ENCODE data around the gene VPS4B. TPM values are rescaled to one million over a fixed set of nuclear protein-coding genes. Genes with fewer than 3 reads are reported as not detected.
"Not testable (repeated sequence)": the region's sequence is repeated elsewhere in the genome, so short reads cannot be mapped to it uniquely, and the experiment has no call there.

The VPS4B gene
- 16.4 and 18.8 TPM in 2 replicates for total RNA-seq (2014; rRNA removed; shearing (Covaris generic); ENCODE audit: low replicate concordance)

DNA sequence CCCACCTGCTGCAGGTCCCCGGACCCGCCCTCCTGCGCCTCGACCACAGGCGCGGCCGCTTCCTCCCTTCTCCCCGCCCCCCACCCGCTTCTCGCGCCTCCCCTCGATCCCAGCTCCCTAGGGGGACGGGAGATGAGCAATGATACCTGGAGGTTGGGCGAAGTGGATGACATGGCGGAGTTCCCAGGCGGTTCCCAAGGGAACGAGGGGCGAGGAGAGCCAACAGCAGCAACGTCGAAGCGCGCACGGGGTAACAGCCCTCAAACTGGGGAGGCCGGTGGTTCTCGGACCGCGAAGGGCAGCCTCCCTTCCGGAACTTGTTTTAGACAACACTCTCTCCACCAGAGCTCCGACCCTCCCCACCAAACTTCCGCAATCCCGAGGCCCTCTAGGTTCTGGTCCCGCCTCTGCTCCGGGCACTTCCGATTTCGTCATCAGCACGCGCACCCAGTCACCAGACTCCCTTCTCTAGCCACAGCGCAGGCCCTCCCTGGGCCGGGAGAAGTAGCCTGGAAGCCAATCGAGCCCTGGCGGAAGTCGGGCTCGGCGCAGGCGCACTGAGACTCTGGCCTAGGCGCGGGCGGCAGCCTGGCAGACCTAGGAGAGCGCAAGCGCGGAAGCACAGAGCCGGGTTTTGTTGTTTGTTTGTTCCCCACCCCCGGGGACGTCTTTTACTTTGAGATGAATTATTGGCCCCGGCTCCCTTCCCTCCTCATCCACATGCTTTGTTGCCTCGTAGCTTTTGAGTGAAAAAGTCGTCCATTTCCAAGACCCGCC, at the start of gene VPS4B:
Gene VPS4B (minus strand): TSS at position 390 of the 777 bp plus-strand sequence. CDS start 217 bp downstream, at position 173.
- DNase-seq (ENCODE audit: low read depth) = peak; percentile 97
- in situ Hi-C loops (cut with HindIII; ENCODE audit: low pct_unique_long_range_greater_than_20kb, low sequenced_read_pairs) = no loop called here

DNA sequence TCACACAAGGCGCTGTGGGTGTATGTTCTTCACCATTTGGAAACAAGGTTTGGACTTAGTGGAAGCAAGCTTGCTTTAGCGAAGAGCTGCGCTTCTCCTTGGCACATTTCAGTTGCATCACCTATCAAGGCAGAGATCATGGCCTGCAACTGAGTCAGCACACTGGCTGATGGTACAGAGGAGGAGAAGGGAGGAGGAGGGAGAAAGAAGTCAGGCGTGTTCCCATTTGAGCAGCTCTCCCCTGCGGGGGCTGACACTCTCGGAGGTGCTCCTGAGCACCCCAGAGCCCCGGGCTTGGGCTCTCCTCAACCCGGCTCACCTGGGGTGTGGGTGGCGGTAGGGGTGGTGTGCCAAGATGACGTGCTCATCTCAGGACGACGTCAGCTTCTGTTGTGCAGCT, 48.5 kb upstream of the VPS4B start:
- in situ Hi-C loops (cut with HindIII; ENCODE audit: low pct_unique_long_range_greater_than_20kb, low sequenced_read_pairs) = no loop called here
- no peak for DNase-seq (ENCODE audit: low read depth)

DNA sequence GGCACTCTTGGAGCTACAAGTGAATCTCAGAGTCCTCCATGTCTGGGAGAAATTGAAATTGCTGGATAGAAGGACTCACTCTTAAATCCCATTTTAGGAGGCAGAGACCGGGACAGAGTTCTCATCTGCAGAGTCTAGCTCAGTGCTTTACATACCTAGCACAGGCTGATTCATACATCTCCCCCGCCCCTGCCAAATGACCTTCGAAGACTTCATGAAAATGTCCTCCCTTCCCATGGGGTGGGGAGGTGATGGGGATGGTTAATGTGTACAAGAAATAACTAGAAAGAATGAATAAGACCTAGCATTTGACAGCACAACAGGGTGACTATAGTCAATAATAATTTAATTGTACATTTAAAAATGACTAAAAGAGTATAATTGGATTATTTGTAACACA, 46.3 kb upstream of the VPS4B start:
- in situ Hi-C loops (cut with HindIII; ENCODE audit: low pct_unique_long_range_greater_than_20kb, low sequenced_read_pairs) = no loop called here
- no peak for DNase-seq (ENCODE audit: low read depth)

DNA sequence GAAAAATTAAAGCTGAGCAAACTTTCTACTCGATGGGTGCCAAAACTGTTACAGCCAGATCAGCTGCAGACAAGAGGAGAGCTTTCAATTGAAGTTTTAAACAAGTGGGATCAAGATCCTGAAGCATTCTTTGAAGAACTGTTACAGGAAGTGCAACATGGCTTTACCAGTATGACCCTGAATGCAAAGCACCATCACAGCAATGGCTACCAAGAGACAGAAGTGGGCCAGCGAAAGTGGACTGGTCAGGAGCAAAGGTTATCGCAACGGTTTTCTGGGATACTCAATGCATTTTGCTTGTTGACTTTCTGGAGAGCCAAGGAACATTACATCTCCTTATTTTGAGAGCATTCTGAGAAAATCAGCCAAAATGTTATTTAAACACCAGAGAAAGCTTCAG, 45.4 kb upstream of the VPS4B start:
- no peak for DNase-seq (ENCODE audit: low read depth)
- in situ Hi-C loops (cut with HindIII; ENCODE audit: low pct_unique_long_range_greater_than_20kb, low sequenced_read_pairs) = no loop called here

DNA sequence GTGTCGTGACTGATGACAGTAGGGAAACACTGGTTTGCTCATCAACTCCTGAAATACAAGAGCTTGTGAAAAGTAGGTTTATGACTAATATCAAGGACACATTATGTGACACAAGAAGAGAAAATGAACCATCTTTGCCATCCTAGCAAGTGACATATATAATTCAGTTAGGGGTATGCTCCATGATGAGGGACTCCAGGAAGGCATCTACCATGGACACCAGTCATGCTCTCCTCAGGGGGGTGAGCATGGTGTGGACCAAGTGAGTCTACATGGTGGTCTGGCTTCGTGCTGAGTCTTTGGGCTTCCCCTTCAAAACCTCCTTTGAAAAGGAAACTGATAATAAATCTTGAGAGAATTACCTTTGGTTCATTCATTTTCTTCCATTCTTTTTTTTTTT, 42.8 kb upstream of the VPS4B start:
- in situ Hi-C loops (cut with HindIII; ENCODE audit: low pct_unique_long_range_greater_than_20kb, low sequenced_read_pairs) = no loop called here

DNA sequence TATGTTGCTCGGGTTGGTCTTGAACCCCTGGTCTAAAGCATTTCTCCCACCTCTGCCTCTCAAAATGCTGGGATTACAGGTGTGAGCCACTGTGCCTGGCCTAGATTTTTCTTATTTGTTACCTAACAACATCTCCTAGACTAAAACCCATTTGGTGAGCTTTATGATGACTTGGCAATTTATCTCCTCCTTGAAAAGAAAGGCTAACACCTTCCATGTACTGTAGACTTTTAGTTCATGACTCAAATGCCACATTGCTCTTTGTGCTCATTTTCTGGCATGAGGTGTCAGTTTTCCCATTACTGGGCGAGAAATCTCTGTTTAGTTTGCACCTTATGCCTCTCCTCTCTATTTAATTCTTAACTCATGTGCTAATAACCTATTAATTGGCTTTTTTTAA, 42.2 kb upstream of the VPS4B start:
- DNase-seq (ENCODE audit: low read depth) = no peak
- in situ Hi-C loops (cut with HindIII; ENCODE audit: low pct_unique_long_range_greater_than_20kb, low sequenced_read_pairs) = no loop called here

More for the DNA sequence above, 42.8 kb upstream of the VPS4B start:
- no peak for DNase-seq (ENCODE audit: low read depth)

DNA sequence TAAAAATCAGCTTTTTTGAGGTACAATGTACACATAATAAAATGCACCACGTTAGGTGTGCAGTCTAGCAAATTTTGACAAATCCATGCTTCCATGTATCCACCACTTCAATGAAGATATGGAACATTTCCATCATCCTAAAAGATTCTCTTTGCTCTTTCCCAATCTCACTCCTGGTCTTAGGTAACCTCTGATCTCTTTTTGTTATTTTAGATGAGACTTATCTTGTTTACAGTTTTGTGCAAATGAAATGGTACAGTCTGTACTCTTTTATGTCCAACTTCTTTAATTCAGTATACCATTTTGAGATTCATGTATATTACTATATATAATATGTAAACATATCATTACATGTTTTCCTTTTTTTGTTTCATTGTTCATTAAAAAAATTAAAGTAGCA, 38.1 kb upstream of the VPS4B start:
- in situ Hi-C loops (cut with HindIII; ENCODE audit: low pct_unique_long_range_greater_than_20kb, low sequenced_read_pairs) = no loop called here
- DNase-seq (ENCODE audit: low read depth) = no peak

DNA sequence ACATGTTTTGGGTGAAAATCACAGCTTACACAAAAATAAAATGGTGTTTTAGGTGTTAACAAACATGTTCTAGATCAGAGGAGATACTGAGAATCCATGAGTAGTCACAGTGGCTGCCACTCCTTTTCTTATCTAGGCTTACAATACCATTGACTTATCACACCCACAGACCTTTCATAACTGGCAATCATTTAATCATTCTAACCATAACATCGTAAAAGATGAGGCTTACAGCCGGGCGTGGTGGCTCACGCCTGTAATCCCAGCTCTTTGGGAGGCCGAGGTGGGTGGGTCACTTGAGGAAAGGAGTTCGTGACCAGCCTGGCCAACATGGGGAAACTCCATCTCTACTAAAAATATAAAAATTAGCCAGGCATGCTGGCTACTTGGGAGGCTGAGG, 35.7 kb upstream of the VPS4B start:
- in situ Hi-C loops (cut with HindIII; ENCODE audit: low pct_unique_long_range_greater_than_20kb, low sequenced_read_pairs) = no loop called here
- no peak for DNase-seq (ENCODE audit: low read depth)

DNA sequence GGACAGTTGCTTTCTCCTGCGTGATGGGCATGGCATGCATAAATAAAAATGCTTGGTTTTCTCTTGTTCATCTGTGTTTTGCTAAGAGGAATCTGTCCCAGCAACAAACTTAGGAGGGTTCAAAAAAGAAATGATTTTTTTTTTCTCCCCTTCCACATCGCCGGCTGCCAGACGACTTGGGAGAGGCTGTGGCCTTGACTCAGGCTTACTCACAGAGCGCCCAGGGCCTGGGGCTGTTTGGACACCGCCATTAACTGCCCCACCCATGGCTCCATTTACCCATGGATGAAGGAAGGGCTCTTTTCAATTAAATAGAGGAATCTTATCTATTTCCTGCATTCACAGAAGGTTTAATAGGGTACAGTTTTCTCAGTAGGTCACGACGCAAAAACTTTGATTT, 32.2 kb upstream of the VPS4B start:
- in situ Hi-C loops (cut with HindIII; ENCODE audit: low pct_unique_long_range_greater_than_20kb, low sequenced_read_pairs) = no loop called here

DNA sequence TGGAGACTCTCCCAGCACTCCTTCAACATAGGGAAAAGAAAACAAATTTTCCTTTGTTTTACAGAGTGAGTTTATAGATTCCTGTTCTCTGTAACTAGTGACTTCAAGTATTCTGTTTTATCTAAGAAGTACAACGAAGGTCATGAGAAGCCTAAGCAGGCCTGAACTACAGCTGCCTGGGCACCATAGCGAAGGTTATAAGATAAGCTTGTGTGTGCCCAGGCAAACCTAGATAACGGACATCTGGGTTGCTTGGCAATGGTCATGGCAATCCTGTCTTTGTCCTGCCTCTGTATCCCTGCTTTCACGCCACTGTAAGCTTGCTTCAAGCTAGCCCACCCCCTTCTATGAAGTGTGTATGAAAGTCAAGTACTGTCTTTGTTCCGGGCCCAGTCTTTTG, 30.5 kb upstream of the VPS4B start:
- in situ Hi-C loops (cut with HindIII; ENCODE audit: low pct_unique_long_range_greater_than_20kb, low sequenced_read_pairs); DNase-seq (ENCODE audit: low read depth): not testable (repeated sequence)

More for the DNA sequence above, 32.2 kb upstream of the VPS4B start:
- DNase-seq (ENCODE audit: low read depth) = peak; percentile 51

DNA sequence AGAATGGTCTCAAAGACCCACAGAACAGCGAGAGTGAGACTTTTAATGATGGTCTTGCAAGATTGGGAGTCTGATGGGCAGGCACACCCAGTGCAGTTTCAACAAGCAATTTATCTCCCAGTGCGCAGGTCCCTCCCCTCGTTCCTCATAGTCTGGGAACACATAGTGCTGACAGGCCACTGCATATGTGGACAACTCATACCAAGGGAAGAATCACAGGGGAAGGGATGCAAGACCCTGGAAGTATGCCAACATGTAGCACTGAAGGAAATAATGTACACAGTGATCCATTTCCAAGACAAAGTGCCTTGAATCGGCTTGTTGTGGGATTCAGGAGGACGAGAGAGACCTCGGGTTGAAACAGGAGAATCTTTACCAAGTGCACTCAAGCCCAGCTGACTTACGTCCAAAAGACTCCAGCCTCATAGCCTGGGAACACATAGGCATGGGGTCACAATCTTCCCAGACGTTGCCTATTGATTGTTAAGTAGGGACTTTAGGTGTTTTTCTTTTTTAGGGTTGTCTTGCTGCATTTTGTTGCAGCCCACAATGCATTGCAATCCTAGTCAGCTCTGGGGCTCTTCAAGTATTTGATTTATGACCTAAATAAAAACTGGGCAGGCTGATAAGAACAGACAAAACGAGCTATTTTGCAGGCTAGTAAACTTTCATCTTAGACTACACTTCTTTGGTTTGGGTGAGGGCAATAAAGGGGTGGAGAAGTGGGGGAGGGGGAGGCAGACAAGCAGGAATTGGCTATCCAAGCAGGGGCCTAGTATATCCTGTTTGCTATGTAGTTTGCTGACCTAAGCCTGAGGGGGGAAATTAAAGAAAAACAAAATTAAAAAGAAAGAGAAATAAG, 29.8 kb upstream of the VPS4B start:
- in situ Hi-C loops (cut with HindIII; ENCODE audit: low pct_unique_long_range_greater_than_20kb, low sequenced_read_pairs) = no loop called here
- DNase-seq (ENCODE audit: low read depth) = no peak

DNA sequence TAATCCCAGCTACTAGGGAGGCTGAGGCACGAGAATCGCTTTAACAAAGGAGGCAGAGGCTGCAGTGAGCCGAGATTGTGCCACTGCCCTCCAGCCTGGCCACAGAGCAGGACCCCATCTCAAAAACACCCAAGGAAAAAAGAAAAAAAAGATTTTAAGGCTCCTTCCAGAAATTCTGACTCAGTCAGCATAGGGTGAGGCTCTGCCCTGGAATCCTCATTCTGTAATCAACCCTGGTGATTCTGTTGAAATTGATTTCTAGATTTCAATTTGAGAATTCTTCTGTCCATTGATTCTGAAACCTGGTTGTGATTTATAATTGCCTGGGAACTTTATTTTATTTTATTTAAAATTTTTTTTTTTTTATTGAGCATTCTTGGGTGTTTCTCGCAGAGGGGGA, 27.1 kb upstream of the VPS4B start:
- in situ Hi-C loops (cut with HindIII; ENCODE audit: low pct_unique_long_range_greater_than_20kb, low sequenced_read_pairs) = no loop called here
- DNase-seq (ENCODE audit: low read depth) = no peak

DNA sequence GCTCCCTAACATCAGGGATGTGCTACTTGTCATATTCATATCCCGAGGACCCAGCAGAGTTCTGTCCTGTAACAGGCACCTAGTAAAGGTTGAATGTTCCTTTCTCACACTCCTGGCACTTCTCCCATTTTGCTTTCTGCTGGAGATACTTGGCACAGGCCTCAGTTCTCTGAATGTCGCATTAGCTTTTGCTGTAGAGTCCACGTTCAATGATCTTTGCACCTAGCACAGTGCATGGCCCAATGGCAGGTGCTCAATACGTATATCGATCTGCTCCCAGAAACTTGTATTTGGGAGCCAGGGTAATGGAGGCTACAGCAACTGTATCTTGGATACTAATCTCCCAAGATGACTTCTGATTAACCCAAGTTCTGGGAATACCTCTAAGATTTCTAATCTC, 24.8 kb upstream of the VPS4B start:
- no peak for DNase-seq (ENCODE audit: low read depth)
- in situ Hi-C loops (cut with HindIII; ENCODE audit: low pct_unique_long_range_greater_than_20kb, low sequenced_read_pairs) = no loop called here

DNA sequence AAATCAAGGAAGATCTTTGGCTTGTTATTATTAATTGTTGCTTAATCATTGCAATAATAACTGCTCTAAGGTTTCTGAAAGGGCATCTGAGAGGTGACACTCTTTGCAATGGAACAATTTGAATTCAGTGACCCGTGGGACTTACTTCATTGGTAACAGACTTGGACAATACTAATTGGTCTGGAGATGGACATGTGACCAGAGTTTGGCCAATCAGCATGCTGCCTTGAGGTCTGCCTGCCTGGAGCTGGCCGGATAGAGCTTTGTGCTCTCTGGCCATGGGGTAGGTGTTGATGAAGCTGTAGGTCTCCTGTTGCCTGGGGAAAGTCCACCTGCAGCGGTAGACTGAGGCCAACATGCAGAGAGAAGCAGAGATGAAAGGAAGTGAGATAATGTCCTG, 24.0 kb upstream of the VPS4B start:
- in situ Hi-C loops (cut with HindIII; ENCODE audit: low pct_unique_long_range_greater_than_20kb, low sequenced_read_pairs) = no loop called here
- no peak for DNase-seq (ENCODE audit: low read depth)

DNA sequence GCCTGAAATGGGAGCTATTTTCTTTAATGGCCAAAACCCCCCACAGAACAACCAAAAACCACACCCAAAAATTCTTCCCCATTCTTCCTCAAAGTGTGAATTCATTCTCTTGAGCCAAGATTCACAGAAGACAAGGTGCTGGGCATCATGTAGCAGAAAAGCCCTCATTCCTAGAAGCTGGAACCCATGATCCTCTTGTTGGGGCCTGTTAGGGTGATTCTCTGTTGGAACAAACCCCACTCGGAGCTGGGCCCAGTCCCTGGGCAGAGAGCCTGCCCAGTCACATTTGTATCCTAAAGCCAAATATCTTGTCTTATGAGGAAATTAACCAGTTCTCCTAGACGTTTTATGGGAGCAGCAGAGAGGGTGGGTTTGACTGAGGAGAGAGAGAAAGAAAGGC, 22.8 kb upstream of the VPS4B start:
- in situ Hi-C loops (cut with HindIII; ENCODE audit: low pct_unique_long_range_greater_than_20kb, low sequenced_read_pairs) = no loop called here
- DNase-seq (ENCODE audit: low read depth) = no peak

DNA sequence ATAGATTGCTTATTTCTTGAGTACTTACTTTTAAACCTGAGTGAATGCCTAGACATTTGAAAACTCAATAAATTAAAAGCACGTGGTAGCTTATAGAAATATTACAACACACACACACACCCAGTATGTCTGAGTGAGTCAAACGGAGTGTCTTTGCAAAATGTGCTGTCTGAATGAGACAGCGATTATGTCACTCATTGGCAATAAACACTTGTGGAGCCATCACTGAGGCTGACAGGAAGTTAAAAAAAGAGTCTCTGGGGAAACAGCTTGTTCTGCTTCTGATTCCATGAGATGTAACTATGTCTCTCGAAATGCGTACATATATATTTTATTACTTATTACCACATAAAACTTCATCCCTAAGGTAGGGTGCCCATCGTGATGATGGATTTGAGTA, 22.3 kb upstream of the VPS4B start:
- in situ Hi-C loops (cut with HindIII; ENCODE audit: low pct_unique_long_range_greater_than_20kb, low sequenced_read_pairs) = no loop called here
- no peak for DNase-seq (ENCODE audit: low read depth)

DNA sequence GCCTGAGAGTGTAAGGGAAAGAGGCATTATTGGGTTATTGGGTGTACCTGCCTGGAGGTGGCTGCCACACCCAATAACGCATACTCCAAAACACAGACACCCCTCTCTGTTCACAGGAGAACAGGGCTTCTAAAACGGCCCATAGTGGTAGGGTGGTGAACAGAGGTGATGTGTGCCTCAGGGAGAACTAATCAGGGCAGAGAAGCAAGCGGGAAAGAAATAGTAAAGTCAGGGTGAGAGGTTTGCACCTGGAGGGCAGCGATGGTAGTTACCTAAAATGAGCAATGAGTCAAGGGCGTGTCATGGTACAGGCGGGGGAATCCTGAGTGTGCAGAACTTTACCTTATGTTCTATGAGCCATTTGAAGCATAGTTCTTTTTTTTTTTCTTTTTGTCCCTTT, 21.6 kb upstream of the VPS4B start:
- in situ Hi-C loops (cut with HindIII; ENCODE audit: low pct_unique_long_range_greater_than_20kb, low sequenced_read_pairs) = no loop called here
- no peak for DNase-seq (ENCODE audit: low read depth)

DNA sequence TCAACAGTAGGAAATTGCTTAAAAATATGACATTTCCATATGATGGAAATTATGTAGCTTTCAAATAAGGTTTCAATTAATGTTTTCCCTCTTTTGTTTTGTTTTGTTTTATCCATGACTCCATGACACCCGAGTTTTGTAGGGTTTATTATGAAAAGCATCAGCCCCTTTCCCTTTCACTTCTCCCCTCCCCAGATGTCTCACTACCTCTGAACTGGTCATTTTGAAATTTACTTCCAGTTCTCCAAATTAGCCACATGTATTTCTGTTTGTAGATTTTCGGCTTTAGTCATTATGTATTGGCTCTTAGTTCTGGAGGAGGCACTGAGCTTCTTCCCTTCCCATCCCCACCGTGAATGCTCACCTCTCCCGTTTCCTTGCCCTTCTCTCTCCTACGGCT, 18.6 kb upstream of the VPS4B start:
- in situ Hi-C loops (cut with HindIII; ENCODE audit: low pct_unique_long_range_greater_than_20kb, low sequenced_read_pairs) = no loop called here
- DNase-seq (ENCODE audit: low read depth) = no peak

DNA sequence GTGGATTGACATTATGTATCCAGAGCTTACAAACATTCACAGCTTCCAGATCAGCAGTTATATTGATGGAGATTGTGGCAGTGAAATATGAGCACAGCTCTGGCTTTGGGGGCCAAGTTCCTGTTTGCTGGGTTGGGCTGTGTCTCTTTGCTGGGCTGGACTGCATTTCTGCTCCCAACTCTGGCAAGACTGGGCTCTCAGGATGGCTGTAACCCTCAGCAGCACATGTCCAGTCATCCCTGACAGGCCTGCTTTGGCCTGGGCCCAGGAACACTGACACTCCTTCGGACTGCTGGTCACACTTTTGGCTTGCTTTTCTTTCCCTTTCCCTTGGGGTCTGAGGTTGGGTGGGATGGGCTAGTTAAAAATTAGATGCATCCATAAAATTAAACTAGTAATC, 17.9 kb upstream of the VPS4B start:
- DNase-seq (ENCODE audit: low read depth) = no peak
- in situ Hi-C loops (cut with HindIII; ENCODE audit: low pct_unique_long_range_greater_than_20kb, low sequenced_read_pairs) = no loop called here
